ENCODE data around the gene GARRE1.
A peak's percentile ranks its signal among the peaks of the same experiment; 100 is the strongest.
"Not testable (repeated sequence)": the region's sequence is repeated elsewhere in the genome, so short reads cannot be mapped to it uniquely, and the experiment has no call there.

GARRE1 gene

DNA sequence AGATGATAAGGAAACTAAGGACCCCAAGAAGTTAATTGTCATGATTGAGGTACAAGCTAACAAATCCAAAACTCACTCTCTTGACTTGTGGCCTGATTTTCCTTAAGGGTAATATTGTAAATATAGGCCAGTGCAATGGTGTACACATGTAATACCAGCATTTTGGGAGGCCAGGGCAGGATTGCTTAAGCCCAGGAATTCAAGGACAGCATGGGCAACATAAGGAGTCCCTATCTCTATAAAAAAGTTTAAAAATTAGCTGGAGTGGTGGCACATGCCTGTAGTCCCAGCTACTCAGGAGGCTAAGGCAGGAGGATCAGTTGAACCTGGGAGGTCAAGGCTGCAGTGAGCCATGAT is 28.7 kb upstream of the GARRE1 start:
- H3K9me3 Mint-ChIP-seq (ENCODE audit: low read depth) = no peaks in the 10 kb centered on the region
- peak overlapping the region; percentile 35 for H3K27ac Mint-ChIP-seq
- H3K4me1 Mint-ChIP-seq (ENCODE audit: low read depth) = peaks cover 36% of the 10 kb centered on the region
- H3K36me3 Mint-ChIP-seq = peaks cover 23% of the 10 kb centered on the region
- H3K4me3 Mint-ChIP-seq = peak overlapping the region; percentile 34
- no peaks in the 10 kb centered on the region for H3K27me3 Mint-ChIP-seq

GRCh38 chr19:34226036-34226435 is 28.3 kb upstream of the GARRE1 start:
- no peaks in the 10 kb centered on the region for H3K27me3 Mint-ChIP-seq
- peaks cover 34% of the 10 kb centered on the region for H3K4me1 Mint-ChIP-seq (ENCODE audit: low read depth)
- H3K27ac Mint-ChIP-seq = peak overlapping the region; percentile 35
- H3K9me3 Mint-ChIP-seq (ENCODE audit: low read depth) = no peaks in the 10 kb centered on the region
- H3K36me3 Mint-ChIP-seq = peaks cover 22% of the 10 kb centered on the region
- H3K4me3 Mint-ChIP-seq = no peak overlapping the region

GRCh38 chr19:34228347-34228746 is 26.0 kb upstream of the GARRE1 start:
- Mint-ChIP-seq H3K4me3 (no peak overlapping the region), H3K36me3 (peaks cover 21% of the 10 kb centered on the region), H3K4me1 (ENCODE audit: low read depth) (peaks cover 48% of the 10 kb centered on the region), H3K27me3 (no peaks in the 10 kb centered on the region), H3K9me3 (ENCODE audit: low read depth) (no peaks in the 10 kb centered on the region), H3K27ac (no peak overlapping the region)

DNA sequence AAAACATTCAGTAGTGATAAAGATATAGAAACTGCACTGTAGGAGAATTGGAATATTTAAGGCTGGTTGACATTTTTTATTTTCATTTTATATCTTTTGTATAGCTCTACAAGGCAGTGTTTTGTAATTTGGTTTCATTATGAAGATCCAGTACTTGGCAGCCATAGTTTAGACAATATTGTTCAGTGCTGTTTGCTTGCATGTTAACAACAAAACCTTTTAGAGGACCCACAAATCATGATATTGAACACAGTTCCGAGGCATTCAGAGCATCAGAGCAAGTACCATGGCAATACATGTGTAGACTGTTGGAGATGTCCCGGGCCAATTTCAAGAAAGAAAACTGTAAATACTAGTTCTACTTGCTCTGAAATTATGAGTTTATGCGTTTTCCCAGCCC is 25.6 kb upstream of the GARRE1 start:
- no peaks in the 10 kb centered on the region for H3K27me3 Mint-ChIP-seq
- peaks cover 19% of the 10 kb centered on the region for H3K36me3 Mint-ChIP-seq
- H3K27ac Mint-ChIP-seq = no peak overlapping the region
- peaks cover 46% of the 10 kb centered on the region for H3K4me1 Mint-ChIP-seq (ENCODE audit: low read depth)
- no peak overlapping the region for H3K4me3 Mint-ChIP-seq
- no peaks in the 10 kb centered on the region for H3K9me3 Mint-ChIP-seq (ENCODE audit: low read depth)

DNA sequence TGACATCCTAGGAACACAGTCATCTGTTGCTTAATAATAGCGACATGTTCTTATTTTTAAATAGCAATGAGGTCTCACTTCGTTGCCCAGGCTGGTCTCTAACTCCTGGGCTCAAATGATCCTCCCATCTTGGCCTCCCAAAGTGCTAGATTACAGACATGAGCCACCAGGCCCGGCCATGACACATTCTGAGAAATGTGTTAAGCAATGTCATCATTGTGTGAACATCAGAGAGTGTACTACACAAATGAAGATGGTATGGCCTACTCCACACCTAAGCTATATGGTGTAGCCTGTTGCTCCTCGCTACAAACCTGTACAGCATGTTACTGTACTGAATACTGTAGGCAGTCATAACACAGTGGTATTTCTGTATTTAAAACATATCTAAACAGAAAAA is 24.6 kb upstream of the GARRE1 start:
- Mint-ChIP-seq H3K9me3 (ENCODE audit: low read depth) (no peaks in the 10 kb centered on the region), H3K4me3 (no peak overlapping the region), H3K36me3 (peaks cover 16% of the 10 kb centered on the region), H3K4me1 (ENCODE audit: low read depth) (peaks cover 42% of the 10 kb centered on the region), H3K27me3 (no peaks in the 10 kb centered on the region), H3K27ac (no peak overlapping the region)

DNA sequence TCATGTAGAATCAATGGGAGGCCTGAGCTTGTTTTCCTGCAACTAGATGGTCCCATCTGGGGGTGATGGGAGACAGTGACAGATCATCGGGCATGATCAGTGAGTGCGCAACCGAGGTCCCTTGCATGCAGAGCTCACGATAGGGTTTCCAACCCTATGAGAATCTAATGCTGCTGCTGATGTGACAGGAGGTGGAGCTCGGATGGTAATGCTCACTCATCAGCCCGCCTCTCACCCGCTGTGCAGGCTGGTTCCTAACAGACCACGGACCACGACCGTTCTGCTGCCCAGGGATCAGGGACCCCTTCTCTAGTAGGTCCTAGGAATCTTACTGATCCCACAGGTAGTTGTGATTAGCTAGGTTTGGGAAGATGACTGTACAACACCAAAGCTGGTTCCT is 23.5 kb upstream of the GARRE1 start:
- Mint-ChIP-seq H3K9me3 (ENCODE audit: low read depth) (no peaks in the 10 kb centered on the region), H3K4me1 (ENCODE audit: low read depth) (peaks cover 31% of the 10 kb centered on the region), H3K27me3 (no peaks in the 10 kb centered on the region), H3K27ac (peak overlapping the region; percentile 16), H3K36me3 (peaks cover 14% of the 10 kb centered on the region), H3K4me3 (no peak overlapping the region)

- Mint-ChIP-seq H3K4me1 (ENCODE audit: low read depth) (peaks cover 26% of the 10 kb centered on the region), H3K4me3 (no peak overlapping the region), H3K9me3 (ENCODE audit: low read depth) (no peaks in the 10 kb centered on the region), H3K36me3 (peaks cover 14% of the 10 kb centered on the region), H3K27me3 (no peaks in the 10 kb centered on the region), H3K27ac (peak overlapping the region; percentile 16)
These were observed 22.9 kb upstream of the GARRE1 start for GRCh38 chr19:34231439-34231838.

DNA sequence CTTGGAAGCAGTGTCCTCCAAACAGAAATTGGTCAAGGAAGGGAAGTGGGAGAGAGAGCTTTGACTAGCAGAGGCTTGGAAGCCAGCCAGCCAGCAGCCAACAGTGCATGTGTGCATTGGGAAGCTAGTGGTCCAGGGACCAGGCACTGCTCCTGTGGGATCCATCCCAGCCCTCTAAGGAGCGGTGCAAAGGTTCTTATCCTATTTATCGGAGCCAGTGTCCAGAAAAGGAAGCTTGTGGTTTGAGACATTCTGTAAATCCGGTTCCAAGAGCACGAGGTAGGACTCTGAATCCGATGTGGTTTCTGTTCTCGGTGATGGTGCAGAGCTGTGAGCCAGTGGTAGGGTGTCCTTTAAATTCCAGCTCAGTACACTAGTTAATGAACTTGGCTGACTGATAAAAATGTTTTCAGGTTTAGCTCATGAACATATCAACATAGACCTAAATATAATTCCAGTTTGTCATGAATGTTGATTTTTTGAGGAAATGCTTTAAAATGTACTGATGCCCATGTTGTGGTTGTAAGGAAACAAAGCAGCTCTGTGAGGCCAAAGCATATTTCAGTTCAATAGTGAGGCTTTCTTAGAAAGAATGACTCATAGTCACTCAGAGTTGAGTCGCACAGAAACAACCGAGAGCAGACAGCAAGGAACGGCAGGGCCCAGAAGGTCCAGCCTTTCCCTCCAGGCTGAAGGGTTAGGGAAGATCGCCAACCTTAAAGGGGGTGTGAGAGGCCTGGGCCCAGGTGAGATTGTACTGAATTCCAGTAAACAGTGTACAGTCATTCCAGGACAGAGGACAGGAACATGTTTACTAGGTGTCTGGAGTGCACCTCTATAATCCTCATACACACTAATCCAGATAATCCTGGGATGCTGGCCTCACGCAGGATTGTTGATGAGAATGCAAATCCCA is 21.5 kb upstream of the GARRE1 start:
- H3K4me3 Mint-ChIP-seq = peak overlapping the region; percentile 30
- peak overlapping the region; percentile 86 for H3K27ac Mint-ChIP-seq
- H3K36me3 Mint-ChIP-seq = peaks cover 6% of the 10 kb centered on the region
- H3K9me3 Mint-ChIP-seq (ENCODE audit: low read depth) = no peaks in the 10 kb centered on the region
- peaks cover 19% of the 10 kb centered on the region for H3K4me1 Mint-ChIP-seq (ENCODE audit: low read depth)
- no peaks in the 10 kb centered on the region for H3K27me3 Mint-ChIP-seq

GRCh38 chr19:34235425-34235940 is 18.9 kb upstream of the GARRE1 start:
- H3K4me3 Mint-ChIP-seq = no peak overlapping the region
- no peaks in the 10 kb centered on the region for H3K27me3 Mint-ChIP-seq
- H3K9me3 Mint-ChIP-seq (ENCODE audit: low read depth) = no peaks in the 10 kb centered on the region
- H3K4me1 Mint-ChIP-seq (ENCODE audit: low read depth) = peaks cover 19% of the 10 kb centered on the region
- H3K36me3 Mint-ChIP-seq = peaks cover 4% of the 10 kb centered on the region
- no peak overlapping the region for H3K27ac Mint-ChIP-seq

GRCh38 chr19:34236035-34236987 is 18.0 kb upstream of the GARRE1 start:
- H3K27ac Mint-ChIP-seq = no peak overlapping the region
- peaks cover 4% of the 10 kb centered on the region for H3K36me3 Mint-ChIP-seq
- H3K4me3 Mint-ChIP-seq = no peak overlapping the region
- H3K4me1 Mint-ChIP-seq (ENCODE audit: low read depth) = peaks cover 18% of the 10 kb centered on the region
- H3K27me3 Mint-ChIP-seq = no peaks in the 10 kb centered on the region
- no peaks in the 10 kb centered on the region for H3K9me3 Mint-ChIP-seq (ENCODE audit: low read depth)

GRCh38 chr19:34237283-34237682 is 17.1 kb upstream of the GARRE1 start:
- Mint-ChIP-seq H3K36me3 (peaks cover 4% of the 10 kb centered on the region), H3K9me3 (ENCODE audit: low read depth) (no peaks in the 10 kb centered on the region), H3K4me1 (ENCODE audit: low read depth) (peaks cover 14% of the 10 kb centered on the region), H3K27me3 (no peaks in the 10 kb centered on the region), H3K27ac (no peak overlapping the region), H3K4me3 (no peak overlapping the region)

DNA sequence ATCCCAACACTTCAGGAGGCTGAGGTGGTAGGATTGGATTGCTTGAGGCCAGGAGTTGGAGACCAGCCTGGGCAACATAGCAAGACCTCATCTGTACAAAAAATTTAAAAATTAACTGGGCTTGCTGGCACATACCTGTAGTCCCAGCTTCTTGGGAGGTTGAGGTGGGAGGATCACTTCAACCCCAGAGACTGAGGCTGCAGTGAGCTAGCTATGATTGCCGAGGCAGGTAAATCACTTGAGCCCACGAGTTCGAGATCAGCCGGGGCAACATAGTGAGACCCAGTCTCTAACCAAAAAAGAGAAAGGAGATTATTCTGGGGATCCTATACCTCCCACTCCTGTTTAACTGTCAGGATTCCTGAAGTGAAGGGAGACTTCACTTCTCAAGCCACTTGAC is 16.4 kb upstream of the GARRE1 start:
- H3K36me3 Mint-ChIP-seq = peaks cover 4% of the 10 kb centered on the region
- H3K4me3 Mint-ChIP-seq = no peak overlapping the region
- no peaks in the 10 kb centered on the region for H3K27me3 Mint-ChIP-seq
- H3K4me1 Mint-ChIP-seq (ENCODE audit: low read depth) = peaks cover 7% of the 10 kb centered on the region
- H3K9me3 Mint-ChIP-seq (ENCODE audit: low read depth) = no peaks in the 10 kb centered on the region
- no peak overlapping the region for H3K27ac Mint-ChIP-seq

- H3K36me3 Mint-ChIP-seq = no peaks in the 10 kb centered on the region
- H3K4me1 Mint-ChIP-seq (ENCODE audit: low read depth) = peaks cover 1% of the 10 kb centered on the region
- H3K27me3 Mint-ChIP-seq = no peaks in the 10 kb centered on the region
- no peaks in the 10 kb centered on the region for H3K9me3 Mint-ChIP-seq (ENCODE audit: low read depth)
- H3K4me3 Mint-ChIP-seq = no peak overlapping the region
- H3K27ac Mint-ChIP-seq = no peak overlapping the region
These were observed 12.6 kb upstream of the GARRE1 start for GRCh38 chr19:34241513-34242337.

DNA sequence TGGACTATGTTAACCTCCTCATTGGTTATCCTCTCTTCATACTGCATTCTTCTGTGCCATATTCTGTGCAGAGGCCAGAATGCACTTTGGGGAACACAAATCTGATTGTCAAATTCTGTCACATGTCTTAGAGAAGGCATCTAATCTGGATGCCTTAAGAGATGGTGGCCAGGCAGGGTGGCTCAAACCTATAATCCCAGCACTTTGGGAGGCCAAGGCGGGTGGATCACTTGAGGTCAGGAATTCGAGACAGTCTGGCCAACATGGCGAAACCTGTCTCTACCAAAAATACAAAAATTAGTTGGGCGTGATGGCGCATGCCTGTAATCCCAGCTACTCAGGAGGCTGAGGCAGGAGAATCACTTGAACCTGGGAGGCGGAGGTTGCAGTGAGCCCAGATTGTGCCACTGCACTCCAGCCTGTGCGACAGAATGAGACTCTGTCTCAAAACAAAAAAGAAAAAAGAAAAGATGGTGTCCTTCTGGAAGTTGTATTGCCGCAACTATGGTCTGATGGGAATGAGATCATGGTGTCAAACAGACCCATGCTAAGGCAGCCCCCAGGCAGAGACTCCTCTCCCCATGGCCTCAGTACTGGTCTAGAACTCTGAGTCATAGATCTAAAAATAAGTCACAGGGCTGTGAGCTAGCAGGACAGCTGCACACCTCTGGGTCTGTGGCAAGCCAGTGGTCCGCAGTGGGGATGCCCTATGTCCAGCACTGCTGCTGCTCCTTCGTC is 11.0 kb upstream of the GARRE1 start:
- H3K27me3 Mint-ChIP-seq; H3K4me3 Mint-ChIP-seq; H3K4me1 Mint-ChIP-seq (ENCODE audit: low read depth); H3K27ac Mint-ChIP-seq; H3K9me3 Mint-ChIP-seq (ENCODE audit: low read depth); H3K36me3 Mint-ChIP-seq: not testable (repeated sequence)
